Endothelial cell (in vitro differentiated cells): Measurements from ENCODE around the gene MAP3K5. TPM values are rescaled to one million over a fixed set of nuclear protein-coding genes. Genes with fewer than 3 reads are reported as not detected.

ENCODE experiments used
- DNase-seq: peaks from one replicate; pipeline ENCODE4 v3.0.0; 2021; ENCODE audit warnings: low spot score
- H3K27ac Mint-ChIP-seq: one replicate; pipeline ENCODE4 v1.8.0; 2021; ENCODE audit warnings: mixed read lengths, inconsistent platforms; ENCODE audit not compliant: unreplicated experiment
- H3K27me3 Mint-ChIP-seq: one replicate; pipeline ENCODE4 v1.8.0; 2021; ENCODE audit warnings: mild to moderate bottlenecking, moderate library complexity, mixed read lengths, inconsistent platforms; ENCODE audit not compliant: unreplicated experiment
- H3K36me3 Mint-ChIP-seq: one replicate; pipeline ENCODE4 v1.8.0; 2021; ENCODE audit warnings: mild to moderate bottlenecking, low read depth, mixed read lengths, inconsistent platforms; ENCODE audit not compliant: unreplicated experiment
- H3K4me1 Mint-ChIP-seq: one replicate; pipeline ENCODE4 v1.8.0; 2021; ENCODE audit warnings: mild to moderate bottlenecking, mixed read lengths, inconsistent platforms; ENCODE audit not compliant: unreplicated experiment
- H3K4me3 Mint-ChIP-seq: one replicate; pipeline ENCODE4 v1.8.0; 2021; ENCODE audit warnings: mild to moderate bottlenecking, mixed read lengths, inconsistent platforms; ENCODE audit not compliant: unreplicated experiment
- H3K9me3 Mint-ChIP-seq: one replicate; pipeline ENCODE4 v1.8.0; 2021; ENCODE audit warnings: mixed read lengths, inconsistent platforms; ENCODE audit not compliant: unreplicated experiment
- CTCF ChIP-seq: fragments of 200-600 bp; sonication (generic); IDR thresholded peaks from one replicate; pipeline ENCODE4 v1.5.0; 2021; ENCODE audit warnings: antibody characterized with exemption; ENCODE audit not compliant: unreplicated experiment
- total RNA-seq: library from RNA; stranded (reverse); fragmentation: NEBNext Ultra II Directional; extraction: Animal tissue kit (Norgen Biotek cat#: 25700); gene quantifications from one replicate; pipeline ENCODE4 v1.2.1, GENCODE V29; 2021; ENCODE audit not compliant: unreplicated experiment

MAP3K5 gene
- total RNA-seq, 1 donor from 2014 or later = 0.33 TPM

GRCh38 chr6:136685540-136686108 lies 106.7 kb downstream of the MAP3K5 start:
- no peak for TF ChIP-seq CTCF
- Mint-ChIP-seq H3K9me3 (no peaks in the 10 kb centered on the region), H3K27me3 (no peaks in the 10 kb centered on the region), H3K4me3 (no peak overlapping the region), H3K36me3 (no peaks in the 10 kb centered on the region), H3K27ac (no peak overlapping the region), H3K4me1 (no peaks in the 10 kb centered on the region)
- no peak for DNase-seq

- H3K4me1 Mint-ChIP-seq = no peaks in the 10 kb centered on the region
- no peak for TF ChIP-seq CTCF
- DNase-seq = no peak
- H3K9me3 Mint-ChIP-seq = no peaks in the 10 kb centered on the region
- no peaks in the 10 kb centered on the region for H3K36me3 Mint-ChIP-seq
- no peaks in the 10 kb centered on the region for H3K27me3 Mint-ChIP-seq
- H3K27ac Mint-ChIP-seq = no peak overlapping the region
- no peak overlapping the region for H3K4me3 Mint-ChIP-seq
These were observed 107.8 kb downstream of the MAP3K5 start for GRCh38 chr6:136684466-136684865.

GRCh38 chr6:136683209-136683941 lies 108.9 kb downstream of the MAP3K5 start:
- no peak for DNase-seq
- H3K27ac Mint-ChIP-seq = no peak overlapping the region
- no peaks in the 10 kb centered on the region for H3K4me1 Mint-ChIP-seq
- no peaks in the 10 kb centered on the region for H3K27me3 Mint-ChIP-seq
- H3K36me3 Mint-ChIP-seq = no peaks in the 10 kb centered on the region
- no peaks in the 10 kb centered on the region for H3K9me3 Mint-ChIP-seq
- H3K4me3 Mint-ChIP-seq = no peak overlapping the region
- TF ChIP-seq CTCF = no peak

- DNase-seq = no peak
- Mint-ChIP-seq H3K4me1 (peaks cover 2% of the 10 kb centered on the region), H3K36me3 (no peaks in the 10 kb centered on the region), H3K27me3 (no peaks in the 10 kb centered on the region), H3K4me3 (no peak overlapping the region), H3K27ac (no peak overlapping the region), H3K9me3 (no peaks in the 10 kb centered on the region)
- no peak for TF ChIP-seq CTCF
These were observed 110.0 kb downstream of the MAP3K5 start for GRCh38 chr6:136682292-136682691.

GRCh38 chr6:136677822-136678221 lies 114.5 kb downstream of the MAP3K5 start:
- H3K4me3 Mint-ChIP-seq = no peak overlapping the region
- H3K36me3 Mint-ChIP-seq = no peaks in the 10 kb centered on the region
- no peaks in the 10 kb centered on the region for H3K27me3 Mint-ChIP-seq
- no peak for DNase-seq
- no peak for TF ChIP-seq CTCF
- peaks cover 2% of the 10 kb centered on the region for H3K4me1 Mint-ChIP-seq
- H3K9me3 Mint-ChIP-seq = no peaks in the 10 kb centered on the region
- H3K27ac Mint-ChIP-seq = no peak overlapping the region
